ENCODE data around the gene CROCC2. TPM values are rescaled to one million over a fixed set of nuclear protein-coding genes. Genes with fewer than 3 reads are reported as not detected.

The CROCC2 gene
- total and polyA plus RNA-seq, 2 experiments from 2014 or later, result not detected

DNA sequence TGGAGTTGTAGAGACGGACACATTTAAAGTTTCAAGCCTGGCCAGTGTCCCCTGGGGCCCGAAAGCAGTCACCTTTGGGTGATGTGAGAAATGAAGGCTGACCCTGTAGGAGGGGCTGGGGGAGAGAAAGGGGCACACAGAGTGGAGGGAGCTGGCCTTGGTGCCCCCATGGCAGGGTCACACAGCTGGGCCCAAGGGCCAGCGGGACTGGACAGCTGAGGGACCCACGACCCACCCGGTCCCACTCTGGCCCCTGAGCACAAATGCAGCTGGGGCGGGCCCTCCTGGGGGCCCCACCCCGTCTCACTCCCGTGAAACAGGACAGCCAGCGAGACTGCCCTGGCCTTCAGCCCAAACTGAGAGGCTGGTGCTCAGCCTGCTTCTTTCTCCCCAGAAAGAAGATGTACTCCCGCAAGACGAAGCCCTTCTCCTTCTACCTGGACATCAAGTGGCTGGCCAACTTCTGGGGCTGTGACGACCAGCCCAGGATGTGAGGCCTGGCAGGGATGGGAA is 31.4 kb upstream of the CROCC2 start:
- no peak for DNase-seq (ENCODE audit: low read depth in 1 of 2, low spot score in 1 of 2)
- TF ChIP-seq, protein P1, sequence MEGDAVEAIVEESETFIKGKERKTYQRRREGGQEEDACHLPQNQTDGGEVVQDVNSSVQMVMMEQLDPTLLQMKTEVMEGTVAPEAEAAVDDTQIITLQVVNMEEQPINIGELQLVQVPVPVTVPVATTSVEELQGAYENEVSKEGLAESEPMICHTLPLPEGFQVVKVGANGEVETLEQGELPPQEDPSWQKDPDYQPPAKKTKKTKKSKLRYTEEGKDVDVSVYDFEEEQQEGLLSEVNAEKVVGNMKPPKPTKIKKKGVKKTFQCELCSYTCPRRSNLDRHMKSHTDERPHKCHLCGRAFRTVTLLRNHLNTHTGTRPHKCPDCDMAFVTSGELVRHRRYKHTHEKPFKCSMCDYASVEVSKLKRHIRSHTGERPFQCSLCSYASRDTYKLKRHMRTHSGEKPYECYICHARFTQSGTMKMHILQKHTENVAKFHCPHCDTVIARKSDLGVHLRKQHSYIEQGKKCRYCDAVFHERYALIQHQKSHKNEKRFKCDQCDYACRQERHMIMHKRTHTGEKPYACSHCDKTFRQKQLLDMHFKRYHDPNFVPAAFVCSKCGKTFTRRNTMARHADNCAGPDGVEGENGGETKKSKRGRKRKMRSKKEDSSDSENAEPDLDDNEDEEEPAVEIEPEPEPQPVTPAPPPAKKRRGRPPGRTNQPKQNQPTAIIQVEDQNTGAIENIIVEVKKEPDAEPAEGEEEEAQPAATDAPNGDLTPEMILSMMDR (IDR thresholded peaks at IDR 0.05; ENCODE audit: low read depth, low read length), result no peak
- no peak overlapping the region for H3K27ac ChIP-seq

DNA sequence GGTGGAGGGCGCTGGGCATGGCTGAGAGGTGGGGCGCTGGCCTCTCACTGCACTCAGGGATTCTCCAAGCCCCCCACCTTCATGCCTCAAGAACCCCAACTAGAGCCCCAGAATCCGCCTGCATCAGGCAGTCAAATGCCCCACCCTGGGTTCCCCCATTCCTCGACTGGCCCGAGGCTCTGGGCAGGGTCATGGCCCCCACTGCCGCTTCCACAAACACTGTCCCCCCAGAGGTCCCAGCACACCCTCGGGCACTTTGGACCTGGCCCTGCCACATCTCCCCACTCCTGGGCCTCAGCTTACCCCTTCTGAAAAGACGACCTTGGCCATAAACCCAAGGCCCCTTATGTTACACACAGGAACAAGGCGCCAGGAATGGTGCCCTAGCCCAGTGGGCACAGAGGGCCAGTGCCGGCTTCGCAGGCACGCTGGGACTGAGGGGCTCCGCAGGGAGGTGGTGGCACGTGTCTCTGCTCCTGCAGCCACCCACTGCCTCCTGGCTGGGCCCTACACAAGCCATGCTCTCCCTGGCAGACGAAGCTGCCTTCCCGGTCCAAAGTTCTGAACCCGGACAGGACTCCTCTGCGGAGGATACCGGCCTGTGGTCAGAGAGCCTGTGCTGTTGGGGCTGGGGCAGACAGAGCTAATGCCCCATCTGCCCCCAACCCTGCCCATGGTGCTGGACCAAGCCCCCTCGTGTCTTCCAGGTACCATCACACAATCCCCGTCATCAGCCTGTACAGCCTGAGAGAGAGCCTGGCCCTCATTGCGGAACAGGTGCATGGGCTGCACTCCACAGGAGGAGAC is 30.7 kb upstream of the CROCC2 start:
- Histone ChIP-seq H3K4me3 (no peak overlapping the region), H3K4me1 (ENCODE audit: low read depth) (no peaks in the 10 kb centered on the region), H3K27ac (no peak overlapping the region), H3K36me3 (no peaks in the 10 kb centered on the region), H3K27me3 (no peaks in the 10 kb centered on the region), H3K9me3 (ENCODE audit: low read depth) (no peaks in the 10 kb centered on the region)
- DNase-seq (ENCODE audit: low read depth in 1 of 2, low spot score in 1 of 2), result no peak
- TF ChIP-seq, protein P1 (IDR thresholded peaks at IDR 0.05; ENCODE audit: low read depth, low read length), result no peak

More for the DNA sequence above, 31.4 kb upstream of the CROCC2 start:
- Histone ChIP-seq H3K9me3 (ENCODE audit: low read depth) (no peaks in the 10 kb centered on the region), H3K4me3 (no peak overlapping the region), H3K4me1 (ENCODE audit: low read depth) (no peaks in the 10 kb centered on the region), H3K36me3 (no peaks in the 10 kb centered on the region), H3K27me3 (no peaks in the 10 kb centered on the region)

DNA sequence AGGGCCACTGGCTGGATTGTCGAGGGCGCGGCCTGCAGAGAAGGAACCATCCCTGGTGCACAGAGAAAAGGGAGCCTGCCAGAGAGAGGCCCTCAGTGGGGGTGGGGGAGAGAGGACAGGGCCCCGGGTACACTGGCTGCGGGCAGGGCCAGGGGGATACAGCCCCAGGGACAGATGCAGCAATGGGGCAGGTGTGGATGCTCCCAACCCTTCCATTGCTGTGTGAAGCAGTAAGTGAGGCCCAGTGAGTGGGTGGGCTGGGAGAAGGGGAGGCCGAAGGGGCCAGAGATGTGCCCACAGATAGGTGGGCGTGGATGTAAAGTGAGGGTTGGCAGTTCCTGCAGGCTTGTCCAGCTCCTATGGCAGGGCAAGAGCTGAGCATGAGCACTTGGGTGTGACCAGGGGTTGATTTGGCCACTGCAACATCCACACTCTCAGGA is 30.1 kb upstream of the CROCC2 start:
- Histone ChIP-seq H3K27ac (no peak overlapping the region), H3K4me3 (no peak overlapping the region), H3K27me3 (no peaks in the 10 kb centered on the region), H3K4me1 (ENCODE audit: low read depth) (no peaks in the 10 kb centered on the region), H3K36me3 (no peaks in the 10 kb centered on the region), H3K9me3 (ENCODE audit: low read depth) (no peaks in the 10 kb centered on the region)
- TF ChIP-seq, protein P1 (IDR thresholded peaks at IDR 0.05; ENCODE audit: low read depth, low read length), result no peak
- no peak for DNase-seq (ENCODE audit: low read depth in 1 of 2, low spot score in 1 of 2)

DNA sequence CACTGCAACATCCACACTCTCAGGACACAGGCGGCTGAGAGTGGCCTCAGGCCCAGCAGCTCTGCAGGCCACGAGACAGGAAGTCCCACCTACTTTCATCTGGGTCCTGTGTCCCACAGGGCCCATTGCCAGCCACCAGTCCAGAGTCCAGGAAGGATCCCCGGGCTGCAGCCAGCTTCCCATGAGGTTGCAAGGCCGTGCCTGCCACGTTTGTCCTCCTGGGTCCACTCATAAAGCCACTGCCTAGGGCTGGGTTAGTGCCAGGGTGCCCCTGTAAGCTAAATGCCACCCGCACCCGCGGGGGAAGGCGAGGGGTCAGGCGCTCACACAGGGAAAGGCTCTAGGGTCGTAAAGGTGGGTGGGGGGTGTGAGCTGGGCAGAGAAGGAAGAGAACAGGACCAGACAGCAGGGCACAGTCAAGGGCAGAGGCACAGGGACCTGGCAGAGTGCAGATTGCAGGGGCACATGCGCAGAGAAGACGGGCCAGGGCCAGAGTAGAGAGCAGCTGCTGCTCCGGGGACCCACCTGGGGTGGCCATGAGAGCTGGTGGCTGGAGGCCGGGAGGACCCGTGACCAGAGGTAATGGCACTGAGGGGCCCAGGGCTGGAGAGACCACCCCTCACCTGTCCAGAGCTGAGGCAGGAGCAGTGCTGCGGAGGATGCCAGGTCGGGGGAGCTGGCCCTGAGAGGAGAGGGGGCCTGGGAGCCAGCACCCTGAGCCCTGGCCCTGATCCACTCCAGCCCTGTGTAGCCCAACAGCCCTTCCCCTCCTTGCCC is 29.5 kb upstream of the CROCC2 start:
- Histone ChIP-seq H3K4me3 (no peak overlapping the region), H3K36me3 (no peaks in the 10 kb centered on the region), H3K27me3 (no peaks in the 10 kb centered on the region), H3K9me3 (ENCODE audit: low read depth) (no peaks in the 10 kb centered on the region), H3K27ac (no peak overlapping the region), H3K4me1 (ENCODE audit: low read depth) (no peaks in the 10 kb centered on the region)
- DNase-seq (ENCODE audit: low read depth in 1 of 2, low spot score in 1 of 2), result no peak
- TF ChIP-seq, protein P1 (IDR thresholded peaks at IDR 0.05; ENCODE audit: low read depth, low read length), result no peak

DNA sequence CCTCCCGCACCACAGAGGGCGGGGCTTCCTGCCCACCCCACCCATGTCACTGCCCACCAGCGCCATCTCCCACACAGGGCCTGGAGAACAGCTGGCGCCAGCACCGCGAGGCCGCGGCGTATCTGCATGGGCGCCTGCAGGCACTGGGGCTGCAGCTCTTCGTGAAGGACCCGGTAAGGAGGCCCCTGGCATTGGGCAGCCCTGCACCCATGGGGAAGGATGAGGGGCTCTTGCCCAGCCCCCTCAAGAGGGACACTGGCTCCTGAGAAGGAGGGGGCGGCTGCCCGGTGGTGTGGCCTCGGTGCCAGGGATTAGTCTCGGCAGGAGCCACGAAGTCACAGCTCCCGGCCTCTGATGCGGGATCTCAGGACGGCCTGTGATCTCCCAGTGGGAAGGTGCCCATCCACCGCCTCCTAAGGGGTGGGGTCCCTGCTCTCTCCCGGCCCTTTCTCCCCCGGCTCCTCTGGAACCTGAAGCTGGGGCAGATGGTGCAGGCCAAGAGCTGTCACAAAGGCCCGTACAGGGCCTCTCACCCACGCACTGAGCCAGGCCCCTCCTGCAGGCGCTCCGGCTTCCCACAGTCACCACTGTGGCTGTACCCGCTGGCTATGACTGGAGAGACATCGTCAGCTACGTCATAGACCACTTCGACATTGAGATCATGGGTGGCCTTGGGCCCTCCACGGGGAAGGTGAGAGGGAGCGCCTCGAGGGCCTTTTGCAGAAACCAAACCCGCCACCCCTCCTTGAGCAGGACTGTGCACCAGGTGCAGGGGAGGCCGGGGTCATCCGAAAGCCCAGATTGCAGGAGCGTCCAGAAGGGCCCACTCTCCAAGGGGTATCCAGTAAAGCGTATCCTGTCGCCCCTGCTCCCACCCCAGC is 28.4 kb upstream of the CROCC2 start:
- Histone ChIP-seq H3K4me3 (no peak overlapping the region), H3K4me1 (ENCODE audit: low read depth) (no peaks in the 10 kb centered on the region), H3K27ac (no peak overlapping the region), H3K27me3 (no peaks in the 10 kb centered on the region), H3K36me3 (no peaks in the 10 kb centered on the region), H3K9me3 (ENCODE audit: low read depth) (no peaks in the 10 kb centered on the region)
- TF ChIP-seq, protein P1 (IDR thresholded peaks at IDR 0.05; ENCODE audit: low read depth, low read length), result no peak
- DNase-seq (ENCODE audit: low read depth in 1 of 2, low spot score in 1 of 2), result no peak
